GM12878 (cell line): ENCODE measurements around the gene PDCD1LG2. TPM values are rescaled to one million over a fixed set of nuclear protein-coding genes. Genes with fewer than 3 reads are reported as not detected.

Source experiments
- ATAC-seq: fragments of 200-7000 bp; cut with Tn5 transposase; 3 replicates; pipeline ENCODE4 v1.9.1; 2020; ENCODE audit warnings: mild to moderate bottlenecking, moderate library complexity
- BruUV-seq: library from RNA; stranded (reverse); fragments of 400-500 nt; replicated peaks from 2 replicates; lab custom pipeline; 2021; lab: Mats Ljungman, UMichigan
- CTCF ChIA-PET: fragments of 300-600 bp; sonication (Branson Sonifier 250); formaldehyde crosslinking; extraction: SDS; loops from one replicate; lab custom pipeline; 2021; ENCODE audit warnings: inconsistent platforms; lab: Yijun Ruan, JAX
- POLR2A ChIA-PET: fragments of 350-600 bp; formaldehyde crosslinking; extraction: SDS; loops from one replicate; lab custom pipeline; 2021; ENCODE audit warnings: inconsistent platforms; lab: Charles Lee
- RAD21 ChIA-PET: fragments of 300-600 bp; sonication (Branson Sonifier 250); formaldehyde crosslinking; loops from one replicate; lab custom pipeline; 2023; ENCODE audit warnings: antibody characterized with exemption; ENCODE audit not compliant: unreplicated experiment; lab: Charles Lee
- SMC1A ChIA-PET: fragments of 300-600 bp; sonication (Branson Sonifier 250); formaldehyde crosslinking; loops from one replicate; lab custom pipeline; 2023; ENCODE audit not compliant: unreplicated experiment, uncharacterized antibody; lab: Charles Lee
- DNase-seq: peaks from one replicate; pipeline ENCODE4 v3.0.0-alpha.2; 2011; ENCODE audit warnings: low read depth, low spot score
- FAIRE-seq: peaks from 3 replicates; lab custom pipeline; 2011; peaks lifted over from hg19 to GRCh38; lab: Jason Lieb, UNC
- H2AFZ ChIP-seq: 2 replicates; pipeline ENCODE4 v1.6.0; 2011; ENCODE audit warnings: low read depth, low read length, control low read depth; ENCODE audit not compliant: control insufficient read depth
- H3K27ac ChIP-seq: 2 replicates; pipeline ENCODE4 v1.5.1; 2011; ENCODE audit warnings: control low read depth; ENCODE audit not compliant: control insufficient read depth, insufficient read depth
- H3K27me3 ChIP-seq, 2 experiments: replicated peaks in 1 of 2; 2 replicates each; pipeline versions ENCODE4 v1.6.0 to v1.6.1; 2011; ENCODE audit warnings: low read length in 1 of 2; ENCODE audit not compliant: control insufficient read depth in 2 of 2, insufficient read depth in 2 of 2
- H3K36me3 ChIP-seq, 2 experiments: 2 replicates each; pipeline ENCODE4 v1.5.1; 2011; ENCODE audit warnings: low read length in 1 of 2; ENCODE audit not compliant: control insufficient read depth in 2 of 2, insufficient read depth in 2 of 2
- H3K4me1 ChIP-seq: 2 replicates; pipeline ENCODE4 v1.6.1; 2011; ENCODE audit warnings: mild to moderate bottlenecking, low read length, moderate library complexity, mixed read lengths; ENCODE audit not compliant: control insufficient read depth, insufficient read depth
- H3K4me2 ChIP-seq: 2 replicates; pipeline ENCODE4 v1.6.0; 2011; ENCODE audit warnings: control low read depth; ENCODE audit not compliant: control insufficient read depth, insufficient read depth
- H3K4me3 ChIP-seq: fragments of 200-600 bp; sonication (generic); 2 replicates; pipeline ENCODE4 v1.5.1; 2016
- H3K79me2 ChIP-seq: 2 replicates; pipeline ENCODE4 v1.6.0; 2011; ENCODE audit warnings: low read length; ENCODE audit not compliant: control insufficient read depth, insufficient read depth
- H3K9ac ChIP-seq: 2 replicates; pipeline ENCODE4 v1.8.0; 2011; ENCODE audit warnings: low read length, control low read depth, mixed read lengths; ENCODE audit not compliant: control insufficient read depth, insufficient read depth
- H3K9me3 ChIP-seq: replicated peaks from 3 replicates; pipeline ENCODE4 v1.5.1; 2011; ENCODE audit warnings: mild to moderate bottlenecking, low read length; ENCODE audit not compliant: control insufficient read depth, insufficient read depth
- H4K20me1 ChIP-seq: 2 replicates; pipeline ENCODE4 v1.6.0; 2011; ENCODE audit not compliant: control insufficient read depth, insufficient read depth
- BMI1 ChIP-seq: fragments of 450-650 bp; IDR thresholded peaks from 2 replicates; pipeline ENCODE4 v1.6.1; 2016; ENCODE audit warnings: mild to moderate bottlenecking, moderate library complexity, borderline replicate concordance
- E4F1 ChIP-seq: fragments of 450-650 bp; IDR thresholded peaks from 2 replicates; pipeline ENCODE4 v1.6.1; 2018; ENCODE audit warnings: borderline replicate concordance, mild to moderate bottlenecking; ENCODE audit not compliant: partially characterized antibody
- ETV6 ChIP-seq, 2 experiments: fragments of 450-650 bp in 1 of 2; IDR thresholded peaks in 1 of 2; conservative IDR thresholded peaks in 1 of 2; 2 replicates each; pipeline ENCODE4 v1.6.1; 2014; ENCODE audit warnings: antibody characterized with exemption in 1 of 2, borderline replicate concordance in 1 of 2, low read depth in 1 of 2, mild to moderate bottlenecking in 1 of 2, moderate library complexity in 1 of 2
- FOS ChIP-seq: IDR thresholded peaks from 3 replicates; pipeline ENCODE4 v1.6.1; 2011; ENCODE audit warnings: borderline replicate concordance; ENCODE audit not compliant: insufficient read length; ENCODE audit errors: extremely low read depth
- LARP7 ChIP-seq: fragments of 450-650 bp; IDR thresholded peaks from 2 replicates; pipeline ENCODE4 v1.6.1; 2017; ENCODE audit warnings: mild to moderate bottlenecking
- MAX ChIP-seq: IDR thresholded peaks from 2 replicates; pipeline ENCODE4 v1.6.1; 2012; ENCODE audit warnings: low read depth, low read length, improper control_type of control experiment
- NRF1 ChIP-seq: conservative IDR thresholded peaks from 2 replicates; pipeline ENCODE4 v1.6.1; 2011; ENCODE audit warnings: mild to moderate bottlenecking, low read depth, low read length, improper control_type of control experiment
- PAX5 ChIP-seq: IDR thresholded peaks from 2 replicates; pipeline ENCODE4 v1.6.1; 2011; ENCODE audit warnings: low read depth, low read length, borderline replicate concordance
- POLR2AphosphoS2 ChIP-seq: IDR thresholded peaks from 2 replicates; pipeline ENCODE4 v1.6.1; 2011; ENCODE audit warnings: low read depth, mild to moderate bottlenecking, low read length, improper control_type of control experiment, moderate library complexity
- RB1 ChIP-seq: fragments of 450-650 bp; formaldehyde crosslinking; IDR thresholded peaks from 2 replicates; pipeline ENCODE4 v1.6.1; 2017; ENCODE audit warnings: mild to moderate bottlenecking, borderline replicate concordance
- RCOR1 ChIP-seq: conservative IDR thresholded peaks from 2 replicates; pipeline ENCODE4 v1.6.1; 2012; ENCODE audit warnings: low read depth, low read length, improper control_type of control experiment
- RFX5 ChIP-seq: IDR thresholded peaks from 2 replicates; pipeline ENCODE4 v1.6.1; 2011; ENCODE audit warnings: low read depth, low read length, improper control_type of control experiment
- TARDBP ChIP-seq: IDR thresholded peaks from 2 replicates; pipeline ENCODE4 v1.6.1; 2016; ENCODE audit warnings: borderline replicate concordance
- TCF12 ChIP-seq: IDR thresholded peaks from 2 replicates; pipeline ENCODE4 v1.6.1; 2011; ENCODE audit warnings: low read depth, mild to moderate bottlenecking, low read length
- TCF3 ChIP-seq: IDR thresholded peaks from 2 replicates; pipeline ENCODE4 v1.6.1; 2012; ENCODE audit warnings: low read depth, mild to moderate bottlenecking, low read length, borderline replicate concordance; ENCODE audit not compliant: insufficient read depth
- ZNF207 ChIP-seq: fragments of 450-650 bp; IDR thresholded peaks from 2 replicates; pipeline ENCODE4 v1.6.1; 2014; ENCODE audit warnings: antibody characterized with exemption, mild to moderate bottlenecking, borderline replicate concordance
- WGBS: methylation state at CpG from one replicate; pipeline ENCODE4 v1.1.6; 2016; ENCODE audit warnings: low lambda C conversion rate; ENCODE audit not compliant: insufficient replicate concordance, insufficient coverage; ENCODE audit errors: missing lambda C conversion rate; 5-methylcytosine and 5-hydroxymethylcytosine counted together
- in situ Hi-C: fragments of 300-500 bp; cut with MboI; formaldehyde crosslinking; loops from 9 replicates; pipeline ENCODE4 v1.14.3; 2018; ENCODE audit warnings: mixed read lengths
- intact Hi-C: fragments of 100-400 bp; cut with micrococcal nuclease; formaldehyde crosslinking; loops from one replicate; pipeline ENCODE4 v1.14.2; 2022; ENCODE audit not compliant: unreplicated experiment
- polyA plus RNA-seq, 11 experiments: library from polyadenylated mRNA; depleted of rRNA in 4 of 11; unstranded in 6 of 11; stranded (reverse) in 5 of 11; fragments of >200 nt; fragmentation: Nextera tagmentation in 4 of 11; fragmentation: Illumina TruSeq in 1 of 11; extraction: Ambion mirVana in 4 of 11; extraction: Trizol in 1 of 11; gene quantifications; 1 replicate in 1 of 11; 2 replicates in 10 of 11; pipeline versions ENCODE4 v1.2.1 to v1.2.3, GENCODE V29; 2011 to 2016; ENCODE audit warnings: inconsistent platforms in 2 of 11, missing spikeins in 2 of 11, low read depth in 1 of 11
- total RNA-seq, 4 experiments: library from RNA; depleted of rRNA in 3 of 4; stranded (reverse); fragments of >200 nt in 3 of 4; fragmentation: Illumina TruSeq in 1 of 4; extraction: Trizol in 1 of 4; gene quantifications; 2 replicates each; pipeline versions ENCODE4 v1.2.1 to v1.2.3, GENCODE V29; 2013 to 2021
- TF ChIP-seq, protein P1 (sequence below): fragments of 450-650 bp; formaldehyde crosslinking; IDR thresholded peaks from 2 replicates; pipeline ENCODE4 v1.5.0; 2022; ENCODE audit warnings: mild to moderate bottlenecking, missing genetic modification characterization

PDCD1LG2 gene
- total and polyA plus RNA-seq, 10 of the 15 experiments (the other 5 are each of a cell fraction or from before 2014, with no cell fraction given): 1.5 to 37.3 (median 3.0) TPM

- no peak for TF ChIP-seq E4F1
- TF ChIP-seq TARDBP: no peak
- no peak for TF ChIP-seq RCOR1
- TF ChIP-seq RFX5: no peak
These were observed 11.2 kb upstream of the PDCD1LG2 start (continued) for GRCh38 chr9:5499157-5499556.

DNA sequence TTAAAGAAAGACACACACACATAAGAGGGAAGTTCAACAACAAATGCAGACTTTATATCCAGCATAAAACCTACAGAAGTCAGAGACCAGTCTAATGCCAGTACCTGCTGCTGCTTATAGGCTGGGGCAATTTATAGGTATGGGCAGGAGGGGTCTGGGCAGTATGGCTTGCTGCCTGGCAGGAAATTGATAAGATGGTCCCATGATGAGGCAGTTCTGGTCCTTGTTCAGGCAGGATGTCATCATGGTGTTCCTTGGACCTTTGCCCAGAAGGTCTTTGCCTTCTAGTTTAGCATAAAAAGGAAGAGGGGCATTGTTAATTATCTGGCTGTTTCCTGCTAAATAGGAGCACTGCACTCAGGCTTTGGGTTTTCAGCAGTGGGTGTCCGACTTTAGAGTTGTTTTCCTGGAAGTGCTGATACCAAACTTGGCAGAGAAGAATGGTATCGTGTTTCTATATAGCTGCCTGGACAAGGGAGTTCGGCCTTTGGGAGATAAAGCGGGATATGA is 10.4 kb upstream of the PDCD1LG2 start:
- Histone ChIP-seq H4K20me1 (no peaks in the 10 kb centered on the region), H3K4me3 (no peak overlapping the region), H3K36me3 (no peaks in the 10 kb centered on the region), H3K9me3 (no peaks in the 10 kb centered on the region; the same call in 2 of the 3 replicates), H3K27ac (no peak overlapping the region), H2AFZ (no peak overlapping the region), H3K79me2 (no peaks in the 10 kb centered on the region), H3K9ac (no peak overlapping the region), H3K27me3 (no peaks in the 10 kb centered on the region), H3K4me2 (no peak overlapping the region), H3K4me1 (no peaks in the 10 kb centered on the region)
- DNase-seq: no peak
- intact Hi-C loops (no loop called here), in situ Hi-C loops (no loop called here)
- ChIA-PET POLR2A (interaction anchor here (2.2 kb wide), 1 partner anchor 11 kb away, joined by 11 read pairs; the partner anchor contains the start of gene PDCD1LG2), SMC1A (interaction anchor here (0.8 to 2.1 kb wide), 5 partner anchors 8 to 82 kb away, joined by 3 to 7 read pairs (median 4); partner anchors contain the start of gene PDCD1LG2), RAD21 (interaction anchor here (1.7 kb wide), 1 partner anchor 20 kb away, joined by 4 read pairs; no protein-coding TSS in a partner anchor), CTCF (interaction anchor here (0.9 to 2.6 kb wide), 2 partner anchors 9 to 11 kb away, joined by 3 to 10 read pairs; partner anchors contain the start of gene PDCD1LG2)
- 87% methylated on average over 4 of the region's 4 CpGs for WGBS
- BruUV-seq: no TSS peak
- FAIRE-seq: no peak
- no peak for ATAC-seq
- TF ChIP-seq MAX (no peak), POLR2AphosphoS2 (no peak), ETV6 (conservative IDR thresholded peaks at IDR 0.05 in 1 of 2, IDR thresholded peaks at IDR 0.05 in 1 of 2; ENCODE audit: borderline replicate concordance in 1 of 2, low read depth in 1 of 2) (no peak), ZNF207 (no peak), NRF1 (no peak), RB1 (no peak), TCF12 (no peak), BMI1 (no peak), PAX5 (no peak), LARP7 (no peak), FOS (no peak), TCF3 (no peak)
- TF ChIP-seq, protein P1, sequence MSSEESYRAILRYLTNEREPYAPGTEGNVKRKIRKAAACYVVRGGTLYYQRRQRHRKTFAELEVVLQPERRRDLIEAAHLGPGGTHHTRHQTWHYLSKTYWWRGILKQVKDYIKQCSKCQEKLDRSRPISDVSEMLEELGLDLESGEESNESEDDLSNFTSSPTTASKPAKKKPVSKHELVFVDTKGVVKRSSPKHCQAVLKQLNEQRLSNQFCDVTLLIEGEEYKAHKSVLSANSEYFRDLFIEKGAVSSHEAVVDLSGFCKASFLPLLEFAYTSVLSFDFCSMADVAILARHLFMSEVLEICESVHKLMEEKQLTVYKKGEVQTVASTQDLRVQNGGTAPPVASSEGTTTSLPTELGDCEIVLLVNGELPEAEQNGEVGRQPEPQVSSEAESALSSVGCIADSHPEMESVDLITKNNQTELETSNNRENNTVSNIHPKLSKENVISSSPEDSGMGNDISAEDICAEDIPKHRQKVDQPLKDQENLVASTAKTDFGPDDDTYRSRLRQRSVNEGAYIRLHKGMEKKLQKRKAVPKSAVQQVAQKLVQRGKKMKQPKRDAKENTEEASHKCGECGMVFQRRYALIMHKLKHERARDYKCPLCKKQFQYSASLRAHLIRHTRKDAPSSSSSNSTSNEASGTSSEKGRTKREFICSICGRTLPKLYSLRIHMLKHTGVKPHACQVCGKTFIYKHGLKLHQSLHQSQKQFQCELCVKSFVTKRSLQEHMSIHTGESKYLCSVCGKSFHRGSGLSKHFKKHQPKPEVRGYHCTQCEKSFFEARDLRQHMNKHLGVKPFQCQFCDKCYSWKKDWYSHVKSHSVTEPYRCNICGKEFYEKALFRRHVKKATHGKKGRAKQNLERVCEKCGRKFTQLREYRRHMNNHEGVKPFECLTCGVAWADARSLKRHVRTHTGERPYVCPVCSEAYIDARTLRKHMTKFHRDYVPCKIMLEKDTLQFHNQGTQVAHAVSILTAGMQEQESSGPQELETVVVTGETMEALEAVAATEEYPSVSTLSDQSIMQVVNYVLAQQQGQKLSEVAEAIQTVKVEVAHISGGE: no peak
